ENCODE data around the gene OR1M1. TPM values are rescaled to one million over a fixed set of nuclear protein-coding genes. Genes with fewer than 3 reads are reported as not detected.
"Not testable (repeated sequence)": the region's sequence is repeated elsewhere in the genome, so short reads cannot be mapped to it uniquely, and the experiment has no call there.

Gene OR1M1, protein sequence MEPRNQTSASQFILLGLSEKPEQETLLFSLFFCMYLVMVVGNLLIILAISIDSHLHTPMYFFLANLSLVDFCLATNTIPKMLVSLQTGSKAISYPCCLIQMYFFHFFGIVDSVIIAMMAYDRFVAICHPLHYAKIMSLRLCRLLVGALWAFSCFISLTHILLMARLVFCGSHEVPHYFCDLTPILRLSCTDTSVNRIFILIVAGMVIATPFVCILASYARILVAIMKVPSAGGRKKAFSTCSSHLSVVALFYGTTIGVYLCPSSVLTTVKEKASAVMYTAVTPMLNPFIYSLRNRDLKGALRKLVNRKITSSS
- not detected for total RNA-seq

DNA sequence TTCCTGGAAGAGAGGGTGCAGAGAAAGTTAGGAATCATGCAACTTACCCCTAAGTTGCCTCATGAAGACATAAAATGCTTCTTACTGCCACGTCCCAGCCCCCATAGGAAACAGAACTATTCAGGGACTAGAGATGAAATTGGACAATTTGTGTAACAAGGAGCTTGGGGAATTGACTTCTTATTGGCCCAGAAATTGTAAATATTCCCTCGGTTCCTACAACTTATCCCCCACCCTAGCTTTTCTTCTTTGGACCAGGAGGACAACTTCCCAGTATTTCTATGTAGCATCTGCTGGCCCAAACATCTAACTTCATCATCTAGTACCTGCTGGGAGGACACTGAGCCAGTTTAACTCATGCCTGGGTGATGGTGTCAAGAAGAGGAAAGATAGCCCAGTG, at the start of gene OR1M1:
OR1M1 (plus strand) TSS at position 301 of the 400 bp plus-strand sequence. CDS start 6,184 bp downstream, outside the sequence.
- DNase-seq (ENCODE audit: low spot score) (no peak), ATAC-seq (no peak)
- intact Hi-C loops (cut with DNase I): no loop called here

DNA sequence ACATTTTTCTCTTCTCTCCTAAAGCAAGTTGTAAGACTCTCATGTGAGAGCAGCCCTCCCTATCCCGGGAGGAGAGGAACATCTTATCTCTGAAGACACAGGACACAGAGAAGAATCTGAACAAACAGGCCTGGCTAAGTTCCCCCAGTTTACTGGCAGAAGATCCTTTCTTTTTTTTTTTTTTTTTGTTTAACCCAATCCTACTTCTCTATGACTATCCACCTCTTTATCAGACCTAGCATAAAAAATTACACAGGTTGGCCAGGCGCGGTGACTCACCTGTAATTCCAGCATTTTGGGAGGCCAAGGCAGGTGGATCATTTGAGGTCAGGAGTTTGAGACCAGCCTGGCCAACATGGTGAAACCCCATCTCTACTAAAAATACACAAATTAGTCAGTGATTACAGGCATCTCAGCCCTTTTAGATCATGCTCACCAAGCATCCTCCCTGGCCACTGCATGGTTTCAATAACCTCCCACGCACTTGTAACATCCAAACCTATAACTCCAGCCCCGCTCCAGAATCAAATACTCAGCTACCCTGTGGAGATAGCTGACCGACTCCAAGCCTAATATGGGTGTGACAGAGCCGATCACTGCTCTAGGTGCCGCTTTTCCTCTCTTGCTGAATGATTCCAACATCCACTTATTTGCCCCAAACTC, 49.3 kb upstream of the OR1M1 start:
- intact Hi-C loops (cut with DNase I): no loop called here
- no peak for DNase-seq (ENCODE audit: low spot score)

DNA sequence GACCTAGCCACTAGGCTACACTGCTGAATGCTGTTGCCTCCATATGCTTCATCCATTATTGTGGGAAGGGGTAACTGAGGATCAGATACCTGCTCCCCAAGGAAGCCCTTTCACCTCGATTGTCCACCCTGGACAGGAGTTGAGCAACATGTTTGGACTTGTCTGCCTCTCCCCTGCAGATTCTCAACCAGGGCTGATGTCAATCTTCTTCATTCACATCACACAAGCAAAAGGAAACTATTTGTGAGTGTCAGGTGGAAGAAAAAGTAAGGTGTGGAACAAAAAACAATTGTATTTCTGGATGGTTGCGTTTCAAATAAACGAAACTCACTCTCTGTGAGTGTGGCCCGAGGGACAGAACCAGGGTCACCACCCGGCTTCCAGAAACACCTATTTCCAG, 47.1 kb upstream of the OR1M1 start:
- no peak for DNase-seq (ENCODE audit: low spot score)
- ATAC-seq: no peak
- intact Hi-C loops (cut with DNase I): no loop called here

More for the DNA sequence above, 49.3 kb upstream of the OR1M1 start:
- ATAC-seq: no peak

DNA sequence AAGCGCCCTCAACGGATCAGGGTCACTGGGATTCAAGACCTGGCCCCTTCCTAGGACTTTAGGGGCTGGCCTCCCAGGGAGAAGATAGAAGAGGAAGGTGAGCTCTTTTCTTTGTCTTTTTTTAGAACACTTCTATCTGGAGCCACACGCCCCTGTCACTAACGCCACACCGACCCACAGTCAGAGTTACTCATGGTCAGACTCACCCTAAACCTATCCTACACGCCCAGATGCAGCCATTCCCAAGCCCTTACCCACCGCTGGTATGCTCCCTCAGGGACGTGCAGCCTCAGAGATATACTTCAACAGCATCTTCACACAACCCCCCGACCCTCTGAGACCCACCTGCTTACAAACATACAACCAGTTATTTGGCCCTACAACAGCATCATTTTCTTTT, 46.7 kb upstream of the OR1M1 start:
- intact Hi-C loops (cut with DNase I): no loop called here
- ATAC-seq (no peak), DNase-seq (ENCODE audit: low spot score) (no peak)

DNA sequence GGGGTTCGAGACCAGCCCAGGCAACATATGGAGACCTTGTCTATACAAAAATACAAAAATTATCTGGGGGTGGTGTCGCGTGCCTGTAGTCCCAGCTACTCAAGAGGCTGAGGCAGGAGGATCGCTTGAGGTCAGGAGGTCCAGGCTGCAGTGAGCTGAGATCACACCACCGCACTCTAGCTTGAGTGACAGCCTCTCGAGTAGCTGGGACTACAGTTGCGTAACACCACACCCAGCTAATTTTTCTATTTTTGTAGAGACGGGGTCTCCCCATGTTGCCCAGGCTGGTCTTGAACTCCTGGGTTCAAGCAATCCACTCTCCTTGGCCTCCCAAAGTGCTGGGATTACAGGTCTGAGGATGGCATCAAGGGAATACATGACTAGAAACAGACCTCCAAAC, 45.8 kb upstream of the OR1M1 start:
- ATAC-seq (no peak), DNase-seq (ENCODE audit: low spot score) (no peak)
- intact Hi-C loops (cut with DNase I): no loop called here

DNA sequence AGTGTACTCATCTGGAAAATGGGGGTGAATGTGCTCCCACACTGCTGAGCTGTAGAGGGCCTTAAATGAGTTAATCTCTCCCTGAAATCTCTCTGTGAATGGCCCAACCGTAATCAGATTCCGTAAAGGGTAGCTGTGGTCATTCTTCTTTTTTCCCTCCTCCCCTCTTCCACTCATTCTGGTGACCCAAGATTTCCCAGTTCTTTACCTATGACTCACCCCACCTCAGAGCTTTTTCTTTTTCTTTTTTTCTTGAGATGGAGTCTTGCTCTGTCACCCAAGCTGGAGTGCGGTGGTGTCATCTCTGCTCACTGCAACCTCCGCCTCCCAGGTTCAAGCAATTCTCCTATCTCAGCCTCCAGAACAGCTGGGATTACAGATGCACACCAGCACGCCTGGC, 43.3 kb upstream of the OR1M1 start:
- ATAC-seq: no peak
- DNase-seq (ENCODE audit: low spot score): no peak
- intact Hi-C loops (cut with DNase I): no loop called here

DNA sequence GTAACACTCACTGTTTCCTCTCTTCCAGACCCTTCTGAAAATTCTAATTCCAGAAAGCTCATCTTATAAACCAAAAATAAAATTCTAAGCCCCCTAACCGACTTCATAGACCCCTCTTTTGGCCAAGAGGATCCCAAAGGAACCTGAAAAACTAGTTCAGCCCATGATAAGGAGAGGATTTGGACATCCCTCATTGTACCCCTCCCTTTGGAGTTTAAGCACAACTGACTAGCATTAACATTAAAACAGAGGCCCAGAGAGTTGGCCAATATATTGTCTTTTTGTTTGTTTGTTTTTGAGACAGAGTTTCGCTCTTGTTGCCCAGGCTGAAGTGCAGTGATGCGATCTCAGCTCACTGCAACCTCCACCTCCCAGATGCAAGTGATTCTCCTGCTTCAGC, 42.4 kb upstream of the OR1M1 start:
- ATAC-seq (no peak), DNase-seq (ENCODE audit: low spot score) (no peak)
- intact Hi-C loops (cut with DNase I): no loop called here

DNA sequence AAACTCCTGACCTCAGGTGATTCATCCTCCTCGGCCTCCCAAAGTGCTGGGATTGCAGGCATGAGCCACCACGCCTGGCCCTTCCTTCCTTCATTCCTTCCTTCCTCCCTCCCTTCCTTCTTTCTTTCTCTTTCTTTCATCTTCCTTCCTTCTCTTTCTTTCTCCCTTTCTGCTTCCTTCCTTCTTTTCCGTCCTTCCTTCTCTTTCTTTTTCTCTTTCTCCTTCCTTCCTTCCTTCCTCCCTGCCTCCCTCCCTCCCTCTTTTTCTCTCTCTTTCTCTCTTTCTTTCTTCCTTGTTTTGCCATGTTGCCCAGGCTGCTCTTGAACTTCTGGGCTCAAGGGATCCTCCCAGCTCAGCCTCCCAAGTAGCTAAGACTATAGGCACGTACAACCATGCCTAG, 40.2 kb upstream of the OR1M1 start:
- no peak for DNase-seq (ENCODE audit: low spot score)
- no peak for ATAC-seq
- intact Hi-C loops (cut with DNase I): no loop called here

DNA sequence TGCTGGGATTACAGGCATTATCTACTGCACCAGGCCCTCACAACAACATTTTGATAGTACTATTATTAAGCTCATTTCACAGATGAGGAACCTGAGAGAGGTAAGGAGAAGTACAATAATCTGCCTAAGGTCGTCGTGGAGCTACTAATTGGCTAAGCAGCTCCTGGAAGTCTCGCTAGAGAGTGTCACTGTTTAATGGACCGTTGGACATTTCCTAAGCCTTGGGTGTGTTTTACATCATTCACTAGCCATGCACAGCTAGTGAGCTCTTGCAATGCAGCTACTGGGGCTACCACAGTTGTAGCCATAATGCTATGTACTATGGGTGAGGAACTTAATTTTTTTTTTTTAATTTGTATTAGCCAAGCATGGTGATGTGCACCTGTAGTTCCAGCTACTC, 34.0 kb upstream of the OR1M1 start:
- ATAC-seq: no peak
- DNase-seq (ENCODE audit: low spot score): no peak
- intact Hi-C loops (cut with DNase I): no loop called here

DNA sequence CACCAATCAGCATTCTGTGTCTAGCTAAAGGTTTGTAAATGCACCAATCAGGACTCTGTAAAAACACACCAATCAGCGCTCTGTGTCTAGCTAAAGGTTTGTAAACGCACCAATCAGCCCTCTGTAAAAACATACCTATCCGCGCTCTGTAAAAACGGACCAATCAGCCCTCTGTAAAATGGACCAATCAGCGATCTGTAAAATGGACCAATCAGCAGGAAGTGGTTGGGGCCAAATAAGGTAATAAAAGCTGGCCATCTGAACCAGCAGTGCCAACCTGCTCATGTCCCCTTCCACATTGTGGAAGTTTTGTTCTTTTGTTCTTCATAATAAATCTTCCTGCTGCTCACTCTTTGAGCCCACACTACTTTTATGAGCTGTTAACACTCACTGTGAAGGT, 33.2 kb upstream of the OR1M1 start:
- intact Hi-C loops (cut with DNase I); ATAC-seq; DNase-seq (ENCODE audit: low spot score): not testable (repeated sequence)

DNA sequence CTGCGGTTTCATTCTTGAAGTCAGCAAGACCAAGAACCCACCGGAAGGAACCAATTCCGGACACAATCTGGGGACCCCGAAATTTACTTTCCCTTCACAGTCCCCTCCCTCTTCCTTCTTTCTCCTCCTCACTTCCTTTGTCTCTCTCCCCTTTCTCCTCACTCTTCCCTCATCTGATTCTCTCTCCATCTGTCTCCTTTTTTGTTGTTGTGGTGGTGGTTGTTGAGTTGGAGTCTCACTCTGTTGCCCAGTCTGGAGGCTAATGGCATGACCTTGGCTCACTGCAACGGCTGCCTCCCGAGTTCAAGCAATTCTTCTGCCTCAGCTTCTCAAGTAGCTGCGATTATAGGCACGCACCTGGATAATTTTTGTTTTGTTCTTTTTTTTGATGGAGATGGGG, 32.7 kb upstream of the OR1M1 start:
- no peak for ATAC-seq
- intact Hi-C loops (cut with DNase I): no loop called here
- DNase-seq (ENCODE audit: low spot score): no peak

DNA sequence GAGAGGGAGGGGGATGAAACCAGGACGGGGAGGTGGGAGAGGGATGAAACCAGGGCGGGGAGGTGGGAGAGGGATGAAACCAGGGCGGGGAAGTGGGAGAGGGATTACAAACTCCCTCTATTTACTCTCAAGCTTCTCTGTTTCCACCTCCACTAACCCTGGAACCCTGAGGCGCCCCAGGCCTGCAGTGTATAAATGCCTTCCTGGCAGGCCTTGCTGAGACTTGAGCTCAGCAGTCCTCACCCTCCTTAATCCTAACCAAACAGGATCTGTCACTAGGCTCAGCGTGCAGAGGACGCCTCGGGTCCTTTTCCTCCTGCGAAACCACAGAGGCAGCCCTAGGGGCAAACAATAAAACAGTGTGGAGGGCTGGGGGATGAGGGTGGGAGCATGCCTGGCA, 32.1 kb upstream of the OR1M1 start:
- ATAC-seq (no peak), DNase-seq (ENCODE audit: low spot score) (no peak)
- intact Hi-C loops (cut with DNase I): no loop called here

DNA sequence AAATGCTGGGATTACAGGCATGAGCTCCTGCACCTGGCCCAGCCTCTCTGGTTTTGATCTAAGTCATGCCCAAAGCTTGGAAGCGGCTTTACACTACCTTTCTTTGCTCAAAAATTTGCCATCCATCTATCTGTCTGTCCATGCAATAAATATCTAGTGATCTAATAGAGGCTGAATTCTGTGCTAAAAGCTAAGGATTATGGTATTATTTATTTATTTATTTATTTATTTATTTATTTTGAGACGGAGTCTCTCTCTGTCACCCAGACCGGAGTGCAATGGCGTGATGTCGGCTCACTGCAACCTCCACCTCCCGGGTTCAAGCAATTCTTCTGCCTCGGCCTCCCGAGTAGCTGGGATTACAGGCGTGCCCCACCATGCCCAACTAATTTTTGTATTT, 30.7 kb upstream of the OR1M1 start:
- intact Hi-C loops (cut with DNase I); DNase-seq (ENCODE audit: low spot score); ATAC-seq: not testable (repeated sequence)

DNA sequence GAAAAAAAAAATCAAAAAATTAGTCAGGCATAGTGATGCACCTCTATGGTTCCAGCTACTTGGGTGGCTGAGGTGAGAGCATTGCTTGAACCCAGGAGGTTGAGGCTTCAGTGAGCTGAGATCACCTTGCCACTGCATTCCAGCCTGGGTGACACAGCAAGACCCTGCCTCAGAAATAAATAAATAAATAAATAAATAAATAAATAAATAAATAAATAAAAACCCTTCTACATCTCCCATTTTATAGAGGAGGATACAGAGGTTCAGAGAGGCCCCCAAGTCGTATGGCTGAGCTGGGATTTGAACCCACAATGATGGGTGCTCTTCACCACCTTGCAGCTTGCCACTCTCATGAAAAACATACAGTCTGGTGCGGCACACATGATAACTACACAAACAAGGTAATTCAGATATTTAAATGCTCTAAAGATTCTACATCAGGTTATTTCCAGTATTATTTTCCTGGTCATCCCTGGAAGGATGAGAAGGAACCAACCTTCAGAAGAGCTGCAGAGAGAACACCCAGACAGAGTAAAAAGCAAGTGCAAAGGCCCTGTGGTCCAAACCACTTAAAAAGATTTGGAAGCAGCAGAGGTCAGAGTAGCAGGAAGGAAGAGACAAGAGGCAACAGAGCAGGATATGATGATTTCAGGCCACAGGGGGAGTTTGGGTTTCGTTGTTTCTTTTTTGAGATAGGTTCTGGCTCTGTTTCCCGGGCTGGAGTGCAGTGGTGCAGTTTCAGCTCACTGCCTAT, 29.2 kb upstream of the OR1M1 start:
- intact Hi-C loops (cut with DNase I): no loop called here
- ATAC-seq (no peak), DNase-seq (ENCODE audit: low spot score) (no peak)

DNA sequence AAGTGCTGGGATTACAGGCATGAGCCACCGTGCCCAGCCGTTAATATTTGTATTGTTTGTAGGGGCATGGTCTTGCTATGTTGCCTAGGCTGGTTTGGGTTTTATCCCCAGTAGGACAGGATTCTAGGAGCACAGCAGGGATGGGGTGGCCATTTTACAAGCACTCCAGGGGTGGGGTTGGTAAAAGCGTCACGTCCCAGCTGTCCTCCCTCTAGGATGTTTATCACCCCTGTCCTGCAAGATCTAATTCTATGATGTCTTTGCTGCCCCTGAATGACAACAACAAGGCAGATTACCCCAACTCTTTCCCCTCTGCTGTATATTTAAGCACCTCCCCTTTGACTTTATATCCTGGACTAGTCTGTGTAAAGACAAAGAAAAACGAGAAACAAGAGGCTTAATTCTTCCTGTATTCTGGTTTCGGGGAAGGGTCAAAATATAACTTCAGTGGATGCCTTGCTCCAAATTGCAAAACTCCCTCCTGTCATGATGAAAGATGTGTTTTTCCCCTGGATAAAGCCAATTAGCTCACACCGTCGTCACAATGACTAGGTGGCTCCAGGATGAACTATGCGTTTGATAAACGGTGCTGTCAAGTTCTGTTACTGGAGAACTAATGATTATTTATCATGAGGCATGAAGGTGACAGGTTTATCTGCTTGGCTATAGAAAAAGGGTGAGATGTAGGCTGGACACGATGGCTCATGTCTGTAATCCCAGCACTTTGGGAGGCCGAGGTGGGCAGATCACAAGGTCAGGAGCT, 27.8 kb upstream of the OR1M1 start:
- ATAC-seq (no peak), DNase-seq (ENCODE audit: low spot score) (no peak)
- intact Hi-C loops (cut with DNase I): no loop called here

DNA sequence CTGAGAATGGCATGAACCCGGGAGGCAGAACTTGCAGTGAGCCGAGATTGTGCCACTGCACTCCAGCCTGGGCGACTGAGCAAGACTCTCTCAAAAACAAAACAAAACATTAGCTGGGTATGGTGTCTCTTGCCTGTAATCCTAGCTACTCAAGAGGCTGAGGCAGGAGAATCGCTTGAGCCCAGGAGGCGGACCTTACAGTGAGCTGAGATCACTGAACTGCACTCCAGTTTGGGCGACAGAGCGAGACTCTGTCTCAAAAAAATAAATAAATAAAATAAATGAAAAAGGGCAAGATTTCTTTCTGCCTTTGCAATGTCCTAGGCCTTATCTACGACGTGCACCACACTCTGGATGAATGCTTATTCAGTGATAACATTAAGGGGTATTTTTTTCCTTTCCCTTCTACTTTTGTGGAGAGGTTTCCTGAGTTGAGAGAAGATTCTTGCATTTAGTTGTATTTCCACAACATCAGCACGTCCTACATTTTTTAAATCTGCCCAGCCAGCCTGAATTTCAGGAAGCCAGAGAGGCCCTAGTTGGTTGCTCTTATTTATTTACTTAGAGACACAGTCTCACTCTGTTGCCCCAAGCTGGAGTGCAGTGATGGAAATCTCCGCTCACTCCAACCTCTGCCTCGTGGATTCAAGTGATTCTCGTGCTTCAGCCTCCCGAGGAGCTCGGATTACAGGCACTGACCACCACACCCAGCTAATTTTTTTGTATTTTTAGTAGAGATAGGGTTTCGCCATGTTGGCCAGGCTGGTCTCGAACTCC, 26.1 kb upstream of the OR1M1 start:
- DNase-seq (ENCODE audit: low spot score) (no peak), ATAC-seq (no peak)
- intact Hi-C loops (cut with DNase I): no loop called here

DNA sequence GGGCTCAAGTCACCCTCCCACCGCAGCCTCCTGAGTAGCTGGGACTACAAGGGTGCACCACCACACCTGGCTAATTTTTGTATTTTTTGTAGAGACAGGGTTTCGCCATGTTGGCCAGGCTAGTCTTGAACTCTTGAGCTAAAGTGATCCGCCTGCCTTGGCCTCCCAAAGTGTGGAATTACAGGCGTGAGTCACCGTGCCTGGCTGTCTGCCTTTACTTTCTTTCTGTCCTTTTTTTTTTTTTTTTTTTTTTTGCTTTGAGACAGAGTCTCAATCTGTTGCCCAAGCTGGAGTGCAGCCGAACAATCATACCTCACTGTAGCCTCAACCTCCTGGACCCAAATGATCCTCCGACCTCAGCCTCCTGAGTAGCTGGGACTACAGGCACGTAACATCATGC, 25.0 kb upstream of the OR1M1 start:
- DNase-seq (ENCODE audit: low spot score): no peak
- ATAC-seq: no peak
- intact Hi-C loops (cut with DNase I): no loop called here

DNA sequence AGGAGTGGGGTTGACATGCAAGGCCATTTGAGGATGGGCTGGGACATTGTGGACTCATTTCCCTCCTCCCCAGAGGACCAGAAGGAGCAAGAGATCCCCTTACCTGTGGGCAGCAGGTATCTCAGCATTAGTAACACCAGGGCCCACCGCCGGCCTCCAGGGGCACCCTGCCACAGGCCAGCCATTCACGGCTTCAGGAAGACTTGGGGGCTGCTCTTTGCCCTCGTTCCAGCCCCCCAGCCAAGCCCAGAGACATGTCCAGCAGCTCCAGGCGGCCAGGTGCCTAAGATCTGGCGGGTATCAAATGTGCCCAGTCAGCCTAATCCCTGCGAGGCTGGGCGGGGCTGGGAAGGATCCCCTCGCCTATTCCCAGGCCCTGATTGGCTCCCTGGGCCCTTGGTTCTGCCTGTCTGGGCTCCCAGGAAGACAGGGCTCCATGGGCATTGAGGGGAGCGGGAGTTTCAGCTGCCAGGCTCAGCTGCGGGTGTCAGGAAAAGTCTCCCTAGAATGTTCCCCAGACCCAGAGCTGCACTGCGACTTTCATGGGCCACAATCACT, 21.3 kb upstream of the OR1M1 start:
- no peak for DNase-seq (ENCODE audit: low spot score)
- intact Hi-C loops (cut with DNase I): no loop called here
- no peak for ATAC-seq

Data from sciatic nerve (tissue), 2 donors.